Sigmoid colon (tissue), 7 donors: Measurements from ENCODE around the gene CTNNA1. TPM values are rescaled to one million over a fixed set of nuclear protein-coding genes. Genes with fewer than 3 reads are reported as not detected.
A peak's percentile ranks its signal among the peaks of the same experiment; 100 is the strongest.

Experiments
- DNase-seq: peaks from one replicate; pipeline ENCODE4 v3.0.0-alpha.2; 2019
- H3K27ac ChIP-seq, 4 donors: fragments of 200-600 bp; sonication (generic); one replicate each; pipeline ENCODE4 v1.5.1; 2016 to 2019; ENCODE audit warnings: mild to moderate bottlenecking in 1 of 4
- H3K27me3 ChIP-seq, 3 donors: fragments of 200-600 bp; sonication (generic); one replicate each; pipeline ENCODE4 v1.5.1; 2019; ENCODE audit warnings: mild to moderate bottlenecking in 1 of 3
- H3K36me3 ChIP-seq, 4 donors: fragments of 200-600 bp; sonication (generic); one replicate each; pipeline ENCODE4 v1.5.1; 2016 to 2019
- H3K4me1 ChIP-seq, 4 donors: fragments of 200-600 bp; sonication (generic); one replicate each; pipeline ENCODE4 v1.5.1; 2017 to 2019
- H3K4me3 ChIP-seq, 4 donors: fragments of 200-600 bp; sonication (generic); one replicate each; pipeline ENCODE4 v1.5.1; 2017 to 2019; ENCODE audit warnings: mild to moderate bottlenecking in 2 of 4, moderate library complexity in 1 of 4
- H3K9me3 ChIP-seq, 4 donors: fragments of 200-600 bp in 3 of 4; sonication (generic) in 3 of 4; one replicate each; pipeline versions ENCODE4 v1.5.1 to v1.6.1; 2013 to 2019
- EP300 ChIP-seq, 4 donors: sonication (generic); formaldehyde crosslinking; IDR thresholded peaks; one replicate each; pipeline ENCODE4 v1.6.1; 2017; ENCODE audit warnings: antibody characterized with exemption in 4 of 4
- POLR2A ChIP-seq, 2 donors: fragments of 450-650 bp; IDR thresholded peaks; one replicate each; pipeline ENCODE4 v1.6.1; 2016; ENCODE audit warnings: antibody characterized with exemption in 2 of 2, mild to moderate bottlenecking in 2 of 2, moderate library complexity in 2 of 2
- POLR2AphosphoS5 ChIP-seq, 4 donors: sonication (generic); formaldehyde crosslinking; IDR thresholded peaks; one replicate each; pipeline ENCODE4 v1.6.1; 2017; ENCODE audit warnings: antibody characterized with exemption in 4 of 4
- WGBS, 2 donors: extraction: QIAGEN DNeasy Blood & Tissue Kit; methylation state at CpG; one replicate each; pipeline ENCODE4 v1.1.7; 2013; 5-methylcytosine and 5-hydroxymethylcytosine counted together
- intact Hi-C: fragments of 100-400 bp; cut with DNase I; formaldehyde crosslinking; loops from one replicate; pipeline ENCODE4 v1.15.1; 2023
- polyA plus RNA-seq, 3 donors: library from polyadenylated mRNA; stranded (reverse); fragments of 200-250 nt; gene quantifications; one replicate each; pipeline ENCODE4 v1.2.3, GENCODE V29; 2013
- total RNA-seq, 4 donors: library from RNA; depleted of rRNA; stranded (reverse); fragments of >200 nt; gene quantifications; one replicate each; pipeline ENCODE4 v1.1.0, GENCODE V29; 2016
- TF ChIP-seq, protein P1 (sequence below), 4 experiments: fragments of 450-650 bp in 3 of 4; fragments of 200-600 bp in 1 of 4; IDR thresholded peaks; one replicate each; pipeline ENCODE4 v1.5.1; 2016 to 2019; ENCODE audit warnings: antibody characterized with exemption in 4 of 4, mild to moderate bottlenecking in 3 of 4, moderate library complexity in 2 of 4
- donor health status: healthy with polysubstance abuse.
- donor health status: Bipolar disorder and iron deficiency.
- donor health status: healthy.

The CTNNA1 gene
- total and polyA plus RNA-seq, 7 donors = 163 to 256 (median 188) TPM

GRCh38 chr5:138722544-138723177 is 30.6 kb upstream of the CTNNA1 start:
- Histone ChIP-seq H3K36me3 (no peaks in the 10 kb centered on the region), H3K4me3 (no peak overlapping the region), H3K27ac (no peak overlapping the region), H3K9me3 (no peaks in the 10 kb centered on the region), H3K27me3 (no peaks in the 10 kb centered on the region), H3K4me1 (peaks cover 0 to 22% (median 20%) of the 10 kb centered on the region in 4 donors)
- intact Hi-C loops = loop anchor here (10.0 kb wide), 2 partner anchors 108 to 148 kb away; partner anchors contain the start of gene HSPA9
- 67 to 76% methylated on average over 10 of the region's 10 CpGs for WGBS, 2 donors
- DNase-seq = no peak
- TF ChIP-seq, protein P1, sequence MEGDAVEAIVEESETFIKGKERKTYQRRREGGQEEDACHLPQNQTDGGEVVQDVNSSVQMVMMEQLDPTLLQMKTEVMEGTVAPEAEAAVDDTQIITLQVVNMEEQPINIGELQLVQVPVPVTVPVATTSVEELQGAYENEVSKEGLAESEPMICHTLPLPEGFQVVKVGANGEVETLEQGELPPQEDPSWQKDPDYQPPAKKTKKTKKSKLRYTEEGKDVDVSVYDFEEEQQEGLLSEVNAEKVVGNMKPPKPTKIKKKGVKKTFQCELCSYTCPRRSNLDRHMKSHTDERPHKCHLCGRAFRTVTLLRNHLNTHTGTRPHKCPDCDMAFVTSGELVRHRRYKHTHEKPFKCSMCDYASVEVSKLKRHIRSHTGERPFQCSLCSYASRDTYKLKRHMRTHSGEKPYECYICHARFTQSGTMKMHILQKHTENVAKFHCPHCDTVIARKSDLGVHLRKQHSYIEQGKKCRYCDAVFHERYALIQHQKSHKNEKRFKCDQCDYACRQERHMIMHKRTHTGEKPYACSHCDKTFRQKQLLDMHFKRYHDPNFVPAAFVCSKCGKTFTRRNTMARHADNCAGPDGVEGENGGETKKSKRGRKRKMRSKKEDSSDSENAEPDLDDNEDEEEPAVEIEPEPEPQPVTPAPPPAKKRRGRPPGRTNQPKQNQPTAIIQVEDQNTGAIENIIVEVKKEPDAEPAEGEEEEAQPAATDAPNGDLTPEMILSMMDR (IDR thresholded peaks at IDR 0.05) = no peak
- TF ChIP-seq EP300 (IDR thresholded peaks at IDR 0.05) (no peak), POLR2AphosphoS5 (IDR thresholded peaks at IDR 0.05) (no peak), POLR2A (IDR thresholded peaks at IDR 0.05) (no peak)

GRCh38 chr5:138724470-138725146 is 28.6 kb upstream of the CTNNA1 start:
- WGBS, 2 donors = 83 to 90% methylated on average over 5 of the region's 5 CpGs
- TF ChIP-seq EP300 (IDR thresholded peaks at IDR 0.05) = peak in 1 of 4 donors; percentile 31
- TF ChIP-seq POLR2A (IDR thresholded peaks at IDR 0.05) = no peak
- TF ChIP-seq POLR2AphosphoS5 (IDR thresholded peaks at IDR 0.05) = peak; percentile 8 to 74 (median 47)
- H3K27me3 ChIP-seq = no peaks in the 10 kb centered on the region
- intact Hi-C loops = loop anchor here (10.0 kb wide), 2 partner anchors 110 to 150 kb away; partner anchors contain the start of gene HSPA9
- peaks cover 0 to 22% (median 20%) of the 10 kb centered on the region in 4 donors for H3K4me1 ChIP-seq
- no peak overlapping the region for H3K4me3 ChIP-seq
- H3K27ac ChIP-seq = peak overlapping the region; percentile 77 to 86 (median 84)
- H3K36me3 ChIP-seq = no peaks in the 10 kb centered on the region
- DNase-seq = peak; percentile 81
- H3K9me3 ChIP-seq = no peaks in the 10 kb centered on the region

- H3K4me3 ChIP-seq = peak overlapping the region in 2 of 4 donors; percentile 1 to 13
- H3K27ac ChIP-seq = peak overlapping the region; percentile 77 to 86 (median 84)
- 74 to 84% methylated on average over 12 of the region's 12 CpGs for WGBS, 2 donors
- peak; percentile 89 for DNase-seq
- intact Hi-C loops = loop anchor here (10.0 kb wide), 2 partner anchors 110 to 150 kb away; partner anchors contain the start of gene HSPA9
- no peaks in the 10 kb centered on the region for H3K27me3 ChIP-seq
- H3K36me3 ChIP-seq = no peaks in the 10 kb centered on the region
- H3K9me3 ChIP-seq = no peaks in the 10 kb centered on the region
- no peak for TF ChIP-seq POLR2A (IDR thresholded peaks at IDR 0.05)
- TF ChIP-seq, protein P1 (IDR thresholded peaks at IDR 0.05) = no peak
- no peak for TF ChIP-seq EP300 (IDR thresholded peaks at IDR 0.05)
- TF ChIP-seq POLR2AphosphoS5 (IDR thresholded peaks at IDR 0.05) = peak in 3 of 4 donors; percentile 16 to 82 (median 69)
- H3K4me1 ChIP-seq = peaks cover 0 to 22% (median 20%) of the 10 kb centered on the region in 4 donors
These were observed 27.9 kb upstream of the CTNNA1 start for GRCh38 chr5:138725153-138725817.

DNA sequence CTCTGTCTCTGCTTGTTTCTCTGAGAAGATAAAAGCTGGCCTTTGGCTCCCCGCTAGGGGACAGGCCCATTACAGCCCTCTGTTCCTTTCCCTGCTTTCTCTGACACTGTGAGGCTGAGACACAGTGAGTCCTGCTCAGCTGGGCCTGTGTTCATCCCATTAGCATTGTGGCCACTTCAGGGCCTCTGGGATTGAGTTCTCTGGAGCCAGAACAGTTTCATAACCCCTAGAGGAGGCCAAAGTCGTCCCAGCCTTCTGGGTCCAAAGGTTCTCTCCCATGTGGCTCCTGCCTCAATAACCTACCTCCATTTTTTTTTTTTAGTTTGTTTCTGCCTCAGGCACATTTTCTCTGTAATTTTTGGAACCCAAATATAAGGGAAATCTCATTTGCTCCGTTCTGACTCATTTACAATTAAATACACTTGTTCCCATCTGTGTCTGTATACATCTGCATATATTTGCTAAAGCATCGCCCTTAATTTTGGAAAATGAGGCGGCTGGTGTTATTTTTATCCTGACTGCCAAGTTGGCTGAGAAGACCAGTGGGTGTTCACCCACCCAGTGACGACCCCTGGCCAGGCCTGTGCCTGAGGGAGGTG is 27.3 kb upstream of the CTNNA1 start:
- peaks cover 0 to 22% (median 20%) of the 10 kb centered on the region in 4 donors for H3K4me1 ChIP-seq
- WGBS, 2 donors = 76 to 77% methylated on average over 6 of the region's 6 CpGs
- H3K9me3 ChIP-seq = no peaks in the 10 kb centered on the region
- TF ChIP-seq EP300 (IDR thresholded peaks at IDR 0.05) = no peak
- TF ChIP-seq, protein P1 (IDR thresholded peaks at IDR 0.05) = no peak
- TF ChIP-seq POLR2A (IDR thresholded peaks at IDR 0.05) = no peak
- peak overlapping the region; percentile 77 to 86 (median 84) for H3K27ac ChIP-seq
- peak; percentile 80 for DNase-seq
- no peaks in the 10 kb centered on the region for H3K36me3 ChIP-seq
- no peaks in the 10 kb centered on the region for H3K27me3 ChIP-seq
- peak overlapping the region in 2 of 4 donors; percentile 1 to 13 for H3K4me3 ChIP-seq
- intact Hi-C loops = loop anchor here (10.0 kb wide), 2 partner anchors 111 to 151 kb away; partner anchors contain the start of gene HSPA9
